ENCODE results near the gene RNF224. TPM values are rescaled to one million over a fixed set of nuclear protein-coding genes. Genes with fewer than 3 reads are reported as not detected.

Gene RNF224
- total and polyA plus RNA-seq, 2 of the 13 experiments (the other 11 are each of a cell fraction or from before 2014, with no cell fraction given): 0.09 TPM; not detected in 1

- peak; percentile 53 for TF ChIP-seq ZBTB33 (CRISPR knock-in tag; IDR thresholded peaks at IDR 0.05)
Observed at GRCh38 chr9:137220317-137221094, 6.8 kb upstream of the RNF224 start (continued).

GRCh38 chr9:137221095-137221505, 6.2 kb upstream of the RNF224 start:
- peaks cover 58% of the 10 kb centered on the region for H3K4me1 ChIP-seq (ENCODE audit: insufficient read depth, low read length)
- WGBS (ENCODE audit: low lambda C conversion rate): no CpG with 5 or more reads among the region's 14 CpGs
- ChIA-PET CTCF (ENCODE audit: low intra/inter-chr PET ratio, low total read pairs) (no interaction called here), POLR2A (interaction anchor here (0.6 to 13.4 kb wide), 8 partner anchors 13 to 134 kb away, joined by 3 to 225 read pairs (median 24); partner anchors contain the start of genes MAN1B1, NDOR1, TMEM203 and TPRN)
- no peak overlapping the region for H2AFZ ChIP-seq (ENCODE audit: low read length)
- H3K4me3 ChIP-seq (replicated peaks in 1 of 3; ENCODE audit: insufficient read depth in 1 of 3, low read depth in 2 of 3, low read length in 3 of 3): peak overlapping the region in 2 of 3 experiments; percentile 55 to 64; a peak in 3 of 6 replicates
- intact Hi-C loops (cut with micrococcal nuclease; ENCODE audit: unreplicated experiment) (no loop called here), in situ Hi-C loops (cut with HindIII; ENCODE audit: extremely low pct_ligation_motif_present, low pct_unique_long_range_greater_than_20kb) (no loop called here)
- H3K27me3 ChIP-seq (ENCODE audit: control insufficient read depth in 1 of 2, insufficient read depth in 2 of 2, low read length in 2 of 2): no peaks in the 10 kb centered on the region; a peak in 1 of 5 replicates
- H3K27ac ChIP-seq (ENCODE audit: extremely low read length, insufficient read depth, low read length): peak overlapping the region; percentile 65
- peak overlapping the region; percentile 57; the same call in 1 of the 2 replicates for H3K9ac ChIP-seq (ENCODE audit: insufficient read depth, low read depth, low read length)
- H3K79me2 ChIP-seq (ENCODE audit: insufficient read depth, low read length): peaks cover 3% of the 10 kb centered on the region
- no peaks in the 10 kb centered on the region for H3K9me3 ChIP-seq (ENCODE audit: low read length)
- peaks cover 4% of the 10 kb centered on the region; the same call in 1 of the 2 replicates for H4K20me1 ChIP-seq (ENCODE audit: insufficient read depth, low read length)
- ATAC-seq: no peak
- BruUV-seq (replicated peaks): no TSS peak
- H3K36me3 ChIP-seq (replicated peaks in 1 of 2; ENCODE audit: control insufficient read depth in 1 of 2, insufficient read depth in 2 of 2, low read length in 2 of 2): no peaks in the 10 kb centered on the region
- H3K4me2 ChIP-seq (ENCODE audit: low read depth, low read length): peak overlapping the region; percentile 56
- no peak for FAIRE-seq
- DNase-seq (ENCODE audit: low spot score): no peak
- TF ChIP-seq ZNF331 (CRISPR knock-in tag; IDR thresholded peaks at IDR 0.05) (no peak), SALL2 (CRISPR knock-in tag; IDR thresholded peaks at IDR 0.05) (no peak), ISX (CRISPR knock-in tag; conservative IDR thresholded peaks at IDR 0.05) (no peak), SP1 (IDR thresholded peaks at IDR 0.05) (no peak), SP1 (CRISPR knock-in tag; IDR thresholded peaks at IDR 0.05) (no peak), CENPBD1 (CRISPR knock-in tag; IDR thresholded peaks at IDR 0.05; ENCODE audit: borderline replicate concordance, low read depth) (no peak), THAP7 (CRISPR knock-in tag; IDR thresholded peaks at IDR 0.05) (no peak), HINFP (CRISPR knock-in tag; IDR thresholded peaks at IDR 0.05; ENCODE audit: low read depth) (no peak), ZNF446 (CRISPR knock-in tag; IDR thresholded peaks at IDR 0.05) (no peak), ZFP36L2 (CRISPR knock-in tag; IDR thresholded peaks at IDR 0.05) (no peak), ZNF691 (CRISPR knock-in tag; IDR thresholded peaks at IDR 0.05; ENCODE audit: borderline replicate concordance, low read depth) (no peak), MYNN (CRISPR knock-in tag; IDR thresholded peaks at IDR 0.05; ENCODE audit: low read depth) (no peak), SMARCC2 (IDR thresholded peaks at IDR 0.05) (no peak)
